ENCODE results near the gene USP5. TPM values are rescaled to one million over a fixed set of nuclear protein-coding genes. Genes with fewer than 3 reads are reported as not detected.
A peak's percentile ranks its signal among the peaks of the same experiment; 100 is the strongest.

The USP5 gene
- total RNA-seq, 4 donors from 2014 or later = 50.6 to 60.0 (median 54.0) TPM

GRCh38 chr12:6834873-6835272 lies 17.1 kb upstream of the USP5 start:
- intact Hi-C loops (cut with DNase I) = no loop called here
- no peak for DNase-seq
- H3K4me3 ChIP-seq = no peak overlapping the region
- peaks cover 0 to 10% (median 0%) of the 10 kb centered on the region in 3 donors for H3K4me1 ChIP-seq
- TF ChIP-seq CTCF (IDR thresholded peaks at IDR 0.05) (no peak), POLR2A (IDR thresholded peaks at IDR 0.05) (no peak)
- no peaks in the 10 kb centered on the region for H3K9me3 ChIP-seq
- WGBS, 2 donors = 73 to 78% methylated on average over 5 of the region's 5 CpGs
- H3K27me3 ChIP-seq = peaks cover 0 to 6% (median 0%) of the 10 kb centered on the region in 4 donors
- no peak overlapping the region for H3K27ac ChIP-seq
- H3K36me3 ChIP-seq = peaks cover 0 to 71% (median 0%) of the 10 kb centered on the region in 3 donors

GRCh38 chr12:6836851-6837250 lies 15.1 kb upstream of the USP5 start:
- no peak overlapping the region for H3K27ac ChIP-seq
- no peak for DNase-seq
- H3K4me3 ChIP-seq = no peak overlapping the region
- no peaks in the 10 kb centered on the region for H3K9me3 ChIP-seq
- 58 to 84% methylated on average over 2 to 15 of the region's 16 CpGs for WGBS, 2 donors
- TF ChIP-seq POLR2A (IDR thresholded peaks at IDR 0.05) (no peak), CTCF (IDR thresholded peaks at IDR 0.05) (no peak)
- intact Hi-C loops (cut with DNase I) = no loop called here
- H3K27me3 ChIP-seq = no peaks in the 10 kb centered on the region
- H3K36me3 ChIP-seq = peaks cover 0 to 53% (median 0%) of the 10 kb centered on the region in 3 donors
- H3K4me1 ChIP-seq = peaks cover 0 to 5% (median 0%) of the 10 kb centered on the region in 3 donors

GRCh38 chr12:6837370-6838060 lies 14.4 kb upstream of the USP5 start:
- Histone ChIP-seq H3K9me3 (no peaks in the 10 kb centered on the region), H3K27me3 (no peaks in the 10 kb centered on the region), H3K4me3 (no peak overlapping the region), H3K36me3 (peaks cover 0 to 48% (median 0%) of the 10 kb centered on the region in 3 donors), H3K4me1 (peaks cover 0 to 5% (median 0%) of the 10 kb centered on the region in 3 donors), H3K27ac (no peak overlapping the region)
- no peak for TF ChIP-seq POLR2A (IDR thresholded peaks at IDR 0.05)
- TF ChIP-seq CTCF (IDR thresholded peaks at IDR 0.05) = no peak
- 85% methylated on average over 9 of the region's 26 CpGs; no CpG with 5 or more reads in 1 of the 2 donors for WGBS, 2 donors
- no peak for DNase-seq
- intact Hi-C loops (cut with DNase I) = no loop called here

GRCh38 chr12:6838854-6839253 lies 13.1 kb upstream of the USP5 start:
- Histone ChIP-seq H3K9me3 (no peaks in the 10 kb centered on the region), H3K4me1 (peaks cover 0 to 5% (median 0%) of the 10 kb centered on the region in 3 donors), H3K36me3 (peaks cover 0 to 41% (median 0%) of the 10 kb centered on the region in 3 donors), H3K4me3 (no peak overlapping the region), H3K27ac (no peak overlapping the region), H3K27me3 (no peaks in the 10 kb centered on the region)
- TF ChIP-seq CTCF (IDR thresholded peaks at IDR 0.05) = no peak
- no peak for TF ChIP-seq POLR2A (IDR thresholded peaks at IDR 0.05)
- WGBS, 2 donors = 82 to 94% methylated on average over 5 to 8 of the region's 16 CpGs
- intact Hi-C loops (cut with DNase I) = no loop called here
- DNase-seq = no peak

GRCh38 chr12:6839482-6840201 lies 12.3 kb upstream of the USP5 start:
- no CpG with 5 or more reads among the region's 10 CpGs for WGBS, 2 donors
- no peak for DNase-seq
- no peak overlapping the region for H3K4me3 ChIP-seq
- H3K36me3 ChIP-seq = peaks cover 0 to 34% (median 0%) of the 10 kb centered on the region in 3 donors
- peaks cover 0 to 5% (median 0%) of the 10 kb centered on the region in 3 donors for H3K4me1 ChIP-seq
- intact Hi-C loops (cut with DNase I) = no loop called here
- TF ChIP-seq POLR2A (IDR thresholded peaks at IDR 0.05) (no peak), CTCF (IDR thresholded peaks at IDR 0.05) (no peak)
- no peaks in the 10 kb centered on the region for H3K9me3 ChIP-seq
- H3K27ac ChIP-seq = peak overlapping the region in 1 of 4 donors; percentile 44
- no peaks in the 10 kb centered on the region for H3K27me3 ChIP-seq

All from esophagus squamous epithelium (tissue), 5 donors.